GM12864 (cell line): ENCODE results near the gene TSHZ3.

Experiments
- DNase-seq: peaks from one replicate; pipeline ENCODE4 v3.0.0-alpha.2; 2011; ENCODE audit warnings: low read depth
- H3K4me3 ChIP-seq: 2 replicates; pipeline ENCODE4 v1.5.1; 2011; ENCODE audit warnings: mild to moderate bottlenecking, low read depth, low read length, control low read depth
- CTCF ChIP-seq: IDR thresholded peaks from 2 replicates; pipeline ENCODE4 v1.5.1; 2011; ENCODE audit warnings: low read depth, mild to moderate bottlenecking, moderate library complexity, low read length, control low read depth, inconsistent platforms; ENCODE audit errors: missing control alignments

TSHZ3 gene

DNA sequence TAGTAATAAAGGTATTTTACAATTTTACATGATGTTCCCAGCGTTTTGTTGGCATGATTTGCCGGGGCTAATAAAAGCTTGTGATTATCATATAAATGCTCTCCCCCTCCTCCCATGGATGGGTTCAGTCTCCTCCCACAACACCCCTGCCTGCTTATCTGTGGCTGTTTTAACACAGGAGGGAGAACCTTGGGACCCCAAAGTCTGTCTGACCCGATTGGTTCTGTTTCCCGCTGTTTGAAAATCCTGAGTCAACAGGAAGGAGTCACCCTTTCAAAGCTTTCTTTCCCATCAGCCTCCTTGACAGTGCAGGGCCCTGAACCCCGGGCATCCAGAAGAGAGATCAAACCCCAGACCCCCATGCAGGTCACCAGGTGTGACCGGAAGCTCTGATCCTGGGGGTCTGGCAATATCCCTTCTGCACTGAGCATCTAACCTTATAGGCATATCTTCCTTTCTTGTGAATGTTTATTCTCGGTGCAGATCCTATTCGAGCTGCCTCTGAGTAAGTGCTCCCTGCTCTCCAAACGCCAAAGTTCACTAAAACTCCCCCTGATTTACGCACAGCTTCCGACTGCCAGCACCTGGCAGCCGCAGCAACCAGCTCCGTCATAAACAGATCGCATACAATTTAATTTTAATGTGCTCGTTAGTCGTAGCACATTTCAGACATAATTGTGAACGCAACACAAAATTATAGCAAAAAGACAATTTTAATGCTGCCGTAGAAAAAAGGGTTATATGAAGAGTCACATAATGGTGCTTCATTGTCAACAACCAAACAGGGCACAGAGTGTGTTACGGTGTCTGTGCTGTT is 74.8 kb downstream of the TSHZ3 start:
- no peak overlapping the region for H3K4me3 ChIP-seq
- no peak for TF ChIP-seq CTCF
- no peak for DNase-seq

GRCh38 chr19:31272583-31273106 is 76.6 kb downstream of the TSHZ3 start:
- no peak overlapping the region for H3K4me3 ChIP-seq
- no peak for TF ChIP-seq CTCF
- DNase-seq = no peak

DNA sequence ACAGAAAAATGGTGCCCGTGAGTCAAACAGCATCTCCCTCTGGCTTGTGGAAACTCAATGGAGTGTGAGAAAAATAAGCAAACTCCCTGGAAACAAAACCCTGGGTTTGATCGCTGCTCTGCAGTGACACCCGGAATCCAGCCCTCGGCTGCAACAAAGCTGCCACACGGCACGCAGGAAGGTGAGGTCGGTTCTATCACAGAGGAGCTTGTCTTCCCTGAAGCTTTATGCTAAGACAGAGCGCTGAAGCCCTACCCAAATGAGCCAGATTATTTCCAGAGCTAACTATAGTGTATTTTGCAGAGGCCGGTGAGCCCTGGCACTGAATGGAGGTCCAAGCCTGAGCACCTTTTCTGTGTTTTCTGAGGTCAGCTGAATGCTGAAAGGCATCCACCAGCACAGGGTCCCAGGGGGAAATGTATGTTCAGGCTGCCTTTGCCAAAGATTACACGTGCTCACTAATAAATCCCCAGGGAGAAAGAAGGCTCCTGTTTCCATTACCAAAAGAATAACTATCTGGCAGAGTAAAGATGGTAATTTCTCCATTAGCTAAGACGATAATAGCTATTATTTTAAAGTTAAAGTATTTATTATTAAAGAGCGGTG is 77.8 kb downstream of the TSHZ3 start:
- DNase-seq = no peak
- H3K4me3 ChIP-seq = no peak overlapping the region
- no peak for TF ChIP-seq CTCF

GRCh38 chr19:31270897-31271296 is 78.3 kb downstream of the TSHZ3 start:
- no peak for DNase-seq
- no peak overlapping the region for H3K4me3 ChIP-seq
- no peak for TF ChIP-seq CTCF

DNA sequence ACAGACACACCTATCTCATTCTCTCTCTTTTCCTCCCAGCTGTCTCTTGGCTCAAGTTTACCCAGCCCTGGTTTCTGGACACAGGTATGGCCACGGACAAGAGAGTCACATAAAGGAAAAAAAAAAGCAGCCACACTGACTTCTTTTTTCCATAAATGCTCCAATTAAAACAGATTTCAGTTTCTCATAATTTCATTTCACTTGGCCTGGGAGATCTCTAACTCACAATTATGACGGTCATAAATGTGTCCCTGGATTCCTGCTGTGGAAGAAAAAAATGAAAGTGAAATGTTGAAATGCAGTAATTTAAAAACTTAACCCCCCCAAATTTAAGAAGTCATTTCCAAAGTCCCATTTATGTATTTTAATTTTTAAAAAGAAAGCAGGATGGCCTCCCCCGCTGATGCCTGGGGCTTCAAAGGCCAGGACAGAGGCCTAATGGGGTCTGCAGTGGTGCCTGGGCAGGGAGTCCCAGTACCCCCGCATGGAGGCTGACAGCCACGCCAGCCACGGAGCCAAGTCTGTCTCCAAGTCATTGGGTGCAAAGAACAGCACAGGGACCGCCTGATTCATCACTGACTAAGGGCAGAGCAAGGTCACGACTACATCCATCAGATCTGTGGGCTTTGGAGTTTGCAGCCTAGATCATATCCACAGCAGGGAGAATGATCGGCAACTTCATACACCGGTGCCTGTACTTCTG is 79.7 kb downstream of the TSHZ3 start:
- DNase-seq = no peak
- no peak overlapping the region for H3K4me3 ChIP-seq
- no peak for TF ChIP-seq CTCF

GRCh38 chr19:31268751-31269383 is 80.4 kb downstream of the TSHZ3 start:
- no peak for DNase-seq
- H3K4me3 ChIP-seq = no peak overlapping the region
- TF ChIP-seq CTCF = no peak
